GM18867 (cell line): ENCODE data around the gene C9orf152.
A peak's percentile ranks its signal among the peaks of the same experiment; 100 is the strongest.
"Not testable (repeated sequence)": the region's sequence is repeated elsewhere in the genome, so short reads cannot be mapped to it uniquely, and the experiment has no call there.

ENCODE experiments used
- ATAC-seq: cut with Tn5 transposase; IDR thresholded peaks from one replicate; pipeline ENCODE4 v1.9.1; 2021; ENCODE audit warnings: mild to moderate bottlenecking, moderate library complexity; ENCODE audit not compliant: unreplicated experiment

C9orf152 gene

GRCh38 chr9:110208031-110208430 lies at the start of gene C9orf152:
Gene C9orf152, minus strand, starts transcription at chr9:110208159. Its CDS starts 580 bp downstream, at chr9:110207579.
- no peak for ATAC-seq

- ATAC-seq = peak; percentile 5
These were observed 49.3 kb upstream of the C9orf152 start for GRCh38 chr9:110257097-110257841.

DNA sequence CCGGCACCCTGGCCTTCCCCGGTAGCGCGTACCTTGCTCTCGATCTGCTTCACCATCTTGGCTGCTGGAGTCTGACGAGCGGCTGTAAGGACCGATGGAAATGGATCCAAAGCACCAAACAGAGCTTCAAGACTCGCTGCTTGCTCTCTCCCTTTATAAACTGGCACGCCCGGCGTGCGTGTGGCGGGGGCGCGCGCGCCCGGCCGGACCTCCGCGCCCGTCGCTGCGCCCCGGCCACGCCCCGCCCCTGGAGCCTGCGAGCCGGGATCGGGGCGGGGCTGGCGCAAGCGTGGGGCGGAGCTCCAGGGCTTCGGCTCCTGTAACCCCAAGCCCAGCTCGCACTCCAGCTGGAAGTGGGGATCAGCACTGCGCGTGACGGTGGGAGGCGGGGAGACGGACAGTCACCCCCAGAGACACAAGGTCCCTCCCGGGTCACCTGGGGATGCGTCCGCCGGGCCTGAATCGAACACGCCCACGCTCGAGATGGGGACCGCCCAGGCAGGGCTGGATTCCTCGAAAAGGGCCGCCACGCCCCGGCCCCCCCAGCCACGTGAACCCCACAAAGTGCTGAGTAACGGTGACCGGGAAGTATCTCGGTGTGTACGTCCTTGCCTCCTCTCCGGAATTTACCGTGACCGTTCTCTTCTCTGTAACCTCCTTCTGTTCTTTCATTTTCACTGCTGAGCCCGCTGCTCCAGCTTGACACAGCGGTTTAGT lies 48.6 kb upstream of the C9orf152 start, which contains the start of gene TXN:
Gene TXN, minus strand, starts transcription at position 128 of the 717 bp plus-strand sequence. Its CDS starts 72 bp downstream, at position 56.
- peak; percentile 71 for ATAC-seq

- peak; percentile 22 for ATAC-seq
These were observed 47.8 kb upstream of the C9orf152 start for GRCh38 chr9:110255463-110256379.

GRCh38 chr9:110255034-110255462 lies 47.1 kb upstream of the C9orf152 start:
- no peak for ATAC-seq

- no peak for ATAC-seq
These were observed 46.5 kb upstream of the C9orf152 start for GRCh38 chr9:110254500-110254899.

GRCh38 chr9:110252509-110253139 lies 44.7 kb upstream of the C9orf152 start:
- no peak for ATAC-seq

DNA sequence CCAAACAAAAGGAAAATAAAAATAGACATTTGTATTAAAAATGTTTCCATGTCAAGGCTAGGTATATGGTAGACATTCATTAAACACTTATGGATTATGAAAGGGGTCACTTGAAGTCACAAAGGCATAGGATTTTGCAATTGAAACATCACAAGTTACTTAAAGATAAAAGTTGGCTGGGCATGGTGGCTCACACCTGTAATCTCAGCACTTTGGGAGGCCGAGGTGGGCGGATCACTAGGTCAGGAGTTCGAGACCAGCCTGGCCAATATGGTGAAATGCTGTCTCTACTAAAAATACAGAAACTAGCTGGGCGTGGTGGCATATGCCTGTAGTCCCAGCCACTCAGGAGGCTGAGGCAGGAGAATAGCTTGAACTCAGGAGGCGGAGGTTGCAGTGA lies 43.8 kb upstream of the C9orf152 start:
- not testable (repeated sequence) for ATAC-seq

DNA sequence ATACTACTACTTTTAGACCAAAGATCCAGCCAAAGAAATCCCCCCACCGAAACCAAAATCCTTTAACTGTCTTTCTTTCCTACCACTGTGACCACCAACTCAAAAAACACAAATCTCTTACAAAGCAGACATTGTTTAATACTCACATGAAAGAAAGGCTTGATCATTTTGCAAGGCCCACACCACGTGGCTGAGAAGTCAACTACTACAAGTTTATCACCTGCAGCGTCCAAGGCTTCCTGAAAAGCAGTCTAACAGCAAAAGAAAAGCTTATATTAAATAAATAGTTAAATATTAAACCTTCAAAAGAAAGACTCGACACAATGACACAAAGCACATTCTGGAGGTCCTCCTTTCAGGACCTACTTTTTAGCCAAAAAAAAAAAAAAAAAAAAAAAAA lies 43.3 kb upstream of the C9orf152 start:
- no peak for ATAC-seq

- ATAC-seq = no peak
These were observed 41.6 kb upstream of the C9orf152 start for GRCh38 chr9:110249603-110250002.

DNA sequence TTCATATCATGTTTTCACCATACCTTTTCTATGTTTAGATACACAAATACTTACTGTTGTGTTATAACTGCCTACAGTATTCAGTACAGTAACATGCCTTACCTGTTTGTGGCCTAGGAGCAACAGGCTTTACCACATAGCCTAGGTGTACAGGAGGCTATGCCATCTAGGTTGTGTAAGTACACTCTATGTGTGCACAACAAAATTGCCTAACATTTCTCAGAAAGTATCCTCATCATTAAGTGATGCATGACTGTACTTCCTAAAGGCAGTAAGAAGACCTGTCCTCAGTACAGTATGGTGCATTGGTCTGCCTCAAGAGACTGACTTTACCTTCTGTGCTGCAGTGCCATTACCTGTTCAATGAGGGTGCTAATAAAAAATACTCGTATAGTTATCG lies 40.4 kb upstream of the C9orf152 start:
- no peak for ATAC-seq

GRCh38 chr9:110246214-110246613 lies 38.3 kb upstream of the C9orf152 start:
- ATAC-seq = no peak

DNA sequence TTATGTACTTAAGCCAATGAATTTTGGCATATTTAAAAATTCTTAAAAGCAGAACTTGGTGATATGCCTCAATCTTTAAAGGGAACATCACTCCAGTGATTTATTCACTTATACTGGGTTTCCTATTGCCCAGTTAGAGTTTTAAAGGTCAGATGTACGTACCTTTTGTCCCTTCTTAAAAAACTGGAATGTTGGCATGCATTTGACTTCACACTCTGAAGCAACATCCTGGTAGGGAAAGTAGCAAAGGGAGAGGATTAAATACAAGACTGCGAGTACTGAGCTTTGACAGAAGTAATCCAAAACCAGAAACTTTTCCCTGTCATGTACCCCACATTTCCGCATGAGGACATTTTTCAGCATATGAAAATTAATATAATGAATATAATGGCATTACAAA lies 36.7 kb upstream of the C9orf152 start:
- no peak for ATAC-seq

- no peak for ATAC-seq
These were observed 33.9 kb upstream of the C9orf152 start for GRCh38 chr9:110241858-110242321.

DNA sequence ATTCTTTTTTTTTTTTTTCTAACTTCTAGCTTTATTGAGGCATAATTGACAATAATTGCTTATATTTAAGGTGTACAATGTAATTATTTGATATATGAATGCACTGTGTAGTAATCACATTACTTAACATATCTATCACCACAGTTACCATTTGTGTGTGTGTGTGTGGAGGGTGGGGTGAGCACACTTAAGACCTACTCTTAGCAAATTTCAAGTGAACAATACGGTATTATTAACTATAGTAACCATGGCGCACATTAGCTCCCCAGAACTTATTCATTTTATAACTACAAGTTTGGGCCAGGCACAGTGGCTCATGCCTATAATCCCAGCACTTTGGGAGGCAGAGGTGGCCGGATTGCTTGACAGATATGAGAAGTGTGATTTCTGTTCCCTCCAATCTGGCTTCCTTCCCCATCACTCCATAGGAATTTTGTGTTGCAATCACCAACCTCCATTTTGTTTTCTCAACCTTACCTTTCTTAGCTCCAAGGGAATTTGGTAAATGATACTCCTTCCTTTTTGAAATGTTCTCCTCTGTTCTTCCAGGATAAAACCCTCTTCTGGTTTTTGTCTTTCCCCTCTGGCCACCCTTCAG lies 33.4 kb upstream of the C9orf152 start:
- ATAC-seq = no peak

- ATAC-seq = no peak
These were observed 32.2 kb upstream of the C9orf152 start for GRCh38 chr9:110240198-110240597.

DNA sequence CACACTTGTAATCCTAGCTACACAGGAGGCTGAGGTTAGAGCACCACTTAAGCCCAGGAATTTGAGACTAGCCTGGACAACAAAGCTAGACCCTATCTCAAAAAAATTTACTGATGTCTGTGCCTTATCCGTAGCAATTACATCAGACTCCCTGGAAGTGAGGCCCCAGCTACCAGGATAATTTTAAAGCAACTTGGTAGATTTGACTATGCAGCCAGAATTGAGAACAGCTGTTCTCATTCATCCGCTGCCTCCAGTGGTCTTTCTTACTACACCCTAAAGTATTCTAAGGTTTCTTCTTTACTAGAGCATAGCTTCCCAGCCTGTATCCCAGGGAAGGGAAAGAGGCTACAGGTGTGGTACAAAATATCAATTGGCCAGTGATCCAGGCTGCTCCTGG lies 20.4 kb upstream of the C9orf152 start:
- ATAC-seq = no peak

- no peak for ATAC-seq
These were observed 16.6 kb upstream of the C9orf152 start for GRCh38 chr9:110224583-110224982.

DNA sequence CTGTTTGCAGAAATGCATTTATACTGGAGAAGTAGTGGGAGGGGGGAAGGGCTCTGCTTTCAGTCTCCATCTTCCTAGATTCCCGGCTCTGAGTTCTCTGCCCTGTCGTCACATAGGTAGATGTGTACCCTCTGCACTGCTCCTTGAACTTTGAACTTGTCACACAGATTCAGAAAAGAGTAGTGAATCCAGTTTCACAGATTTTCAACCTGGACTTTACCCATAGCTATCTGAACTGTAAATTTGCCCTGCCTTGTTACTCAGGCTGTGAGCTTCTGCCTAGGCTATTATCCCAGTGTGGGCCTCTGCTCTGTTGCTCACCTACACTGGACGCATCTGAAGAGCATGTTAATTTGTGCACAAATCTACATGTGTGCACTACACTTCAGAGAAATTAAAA lies 12.8 kb upstream of the C9orf152 start:
- ATAC-seq = no peak

GRCh38 chr9:110217656-110218099 lies 9.7 kb upstream of the C9orf152 start:
- no peak for ATAC-seq
